ENCODE measurements around the gene GATAD2B. TPM values are rescaled to one million over a fixed set of nuclear protein-coding genes. Genes with fewer than 3 reads are reported as not detected.
"Not testable (repeated sequence)": the region's sequence is repeated elsewhere in the genome, so short reads cannot be mapped to it uniquely, and the experiment has no call there.

The GATAD2B gene
- total and polyA plus RNA-seq, 5 experiments from 2014 or later: 4.4 to 120 (median 5.3) TPM

- Mint-ChIP-seq H3K36me3 (peaks cover 0 to 32% (median 0%) of the 10 kb centered on the region in 3 donors), H3K27me3 (no peaks in the 10 kb centered on the region), H3K27ac (peak overlapping the region; percentile 44 to 89 (median 76)), H3K9me3 (no peaks in the 10 kb centered on the region), H3K4me3 (no peak overlapping the region), H3K4me1 (peaks cover 11 to 29% (median 14%) of the 10 kb centered on the region in 4 donors)
- POLR2A ChIA-PET: interaction anchor here (2.9 to 12.6 kb wide), 2 partner anchors 12 to 17 kb away, joined by 11 to 211 read pairs; partner anchors contain the start of gene DENND4B
- no peak for DNase-seq
- ATAC-seq: no peak
Observed at GRCh38 chr1:153928245-153928644, 5.5 kb upstream of the GATAD2B start.

GRCh38 chr1:153926405-153926804 is 3.6 kb upstream of the GATAD2B start:
- peaks cover 0 to 2% (median 0%) of the 10 kb centered on the region in 9 donors for H3K9me3 Mint-ChIP-seq
- peaks cover 15 to 36% (median 20%) of the 10 kb centered on the region in 4 donors for H3K4me1 Mint-ChIP-seq
- peaks cover 0 to 17% (median 0%) of the 10 kb centered on the region in 3 donors for H3K36me3 Mint-ChIP-seq
- H3K27me3 Mint-ChIP-seq: peaks cover 0 to 3% (median 0%) of the 10 kb centered on the region in 5 donors
- no peak for ATAC-seq
- no peak overlapping the region for H3K4me3 Mint-ChIP-seq
- POLR2A ChIA-PET: interaction anchor here (0.7 to 12.6 kb wide), 4 partner anchors 19 to 417 kb away, joined by 3 to 211 read pairs (median 4); partner anchors contain the start of genes DENND4B and RPS27
- DNase-seq: no peak
- peak overlapping the region in 1 of 10 donors; percentile 61 for H3K27ac Mint-ChIP-seq

- Mint-ChIP-seq H3K9me3 (peaks cover 0 to 2% (median 0%) of the 10 kb centered on the region in 9 donors), H3K27ac (peak overlapping the region; percentile 93 to 99 (median 97)), H3K36me3 (peaks cover 0 to 23% (median 0%) of the 10 kb centered on the region in 3 donors), H3K27me3 (peaks cover 0 to 3% (median 0%) of the 10 kb centered on the region in 5 donors), H3K4me1 (peaks cover 27 to 62% (median 50%) of the 10 kb centered on the region in 4 donors), H3K4me3 (peak overlapping the region; percentile 80 to 97 (median 94))
- POLR2A ChIA-PET: interaction anchor here (0.5 to 12.6 kb wide), 26 partner anchors 11 to 298 kb away, joined by 3 to 211 read pairs (median 4); partner anchors contain the start of genes CREB3L4, CRTC2, DENND4B and JTB
- DNase-seq (peak in 5 of 10 donors; percentile 23 to 57 (median 52)), ATAC-seq (peak; percentile 1 to 26)
Observed at GRCh38 chr1:153922076-153922971, 448 bp downstream of the GATAD2B start.

- H3K4me1 Mint-ChIP-seq: peaks cover 27 to 64% (median 53%) of the 10 kb centered on the region in 4 donors
Observed at GRCh38 chr1:153921803-153922075, 1.0 kb downstream of the GATAD2B start.

GRCh38 chr1:153921080-153921802 is 1.5 kb downstream of the GATAD2B start:
- H3K27ac Mint-ChIP-seq: peak overlapping the region; percentile 79 to 98 (median 94)
- H3K36me3 Mint-ChIP-seq: peaks cover 0 to 27% (median 0%) of the 10 kb centered on the region in 3 donors
- H3K9me3 Mint-ChIP-seq: peaks cover 0 to 2% (median 0%) of the 10 kb centered on the region in 9 donors
- no peak for DNase-seq
- POLR2A ChIA-PET: interaction anchor here (0.7 to 12.6 kb wide), 11 partner anchors 10 to 300 kb away, joined by 3 to 211 read pairs (median 7); partner anchors contain the start of genes CREB3L4, CRTC2, DENND4B and JTB
- ATAC-seq: no peak
- H3K4me3 Mint-ChIP-seq: peak overlapping the region; percentile 80 to 97 (median 92)
- H3K4me1 Mint-ChIP-seq: peaks cover 28 to 66% (median 56%) of the 10 kb centered on the region in 4 donors
- H3K27me3 Mint-ChIP-seq: peaks cover 0 to 3% (median 0%) of the 10 kb centered on the region in 5 donors

More at GRCh38 chr1:153921803-153922075, 1.0 kb downstream of the GATAD2B start:
- H3K9me3 Mint-ChIP-seq: peaks cover 0 to 2% (median 0%) of the 10 kb centered on the region in 9 donors
- H3K27me3 Mint-ChIP-seq: peaks cover 0 to 3% (median 0%) of the 10 kb centered on the region in 5 donors
- H3K4me3 Mint-ChIP-seq: peak overlapping the region; percentile 80 to 97 (median 92)
- peak overlapping the region; percentile 79 to 98 (median 94) for H3K27ac Mint-ChIP-seq
- H3K36me3 Mint-ChIP-seq: peaks cover 0 to 25% (median 0%) of the 10 kb centered on the region in 3 donors
- POLR2A ChIA-PET: interaction anchor here (0.6 to 12.6 kb wide), 16 partner anchors 11 to 299 kb away, joined by 3 to 211 read pairs (median 4); partner anchors contain the start of genes CREB3L4, CRTC2, DENND4B and JTB
- no peak for ATAC-seq
- DNase-seq: peak in 2 of 10 donors; percentile 7 to 15

GRCh38 chr1:153919876-153920852 is 2.6 kb downstream of the GATAD2B start:
- DNase-seq (peak in 3 of 10 donors; percentile 31 to 39 (median 33)), ATAC-seq (no peak)
- Mint-ChIP-seq H3K36me3 (peaks cover 0 to 36% (median 0%) of the 10 kb centered on the region in 3 donors), H3K4me3 (peak overlapping the region; percentile 80 to 97 (median 92)), H3K27me3 (peaks cover 0 to 3% (median 0%) of the 10 kb centered on the region in 5 donors), H3K4me1 (peaks cover 30 to 67% (median 62%) of the 10 kb centered on the region in 4 donors), H3K27ac (peak overlapping the region; percentile 17 to 97 (median 86)), H3K9me3 (peaks cover 0 to 2% (median 0%) of the 10 kb centered on the region in 9 donors)
- POLR2A ChIA-PET: interaction anchor here (0.8 to 12.6 kb wide), 7 partner anchors 11 to 137 kb away, joined by 3 to 211 read pairs (median 7); partner anchors contain the start of genes CRTC2, DENND4B, JTB and RPS27

GRCh38 chr1:153916297-153916696 is 6.5 kb downstream of the GATAD2B start:
- peaks cover 24 to 79% (median 71%) of the 10 kb centered on the region in 4 donors for H3K4me1 Mint-ChIP-seq
- DNase-seq (no peak), ATAC-seq (no peak)
- H3K27ac Mint-ChIP-seq: peak overlapping the region in 5 of 10 donors; percentile 4 to 81 (median 31)
- POLR2A ChIA-PET: interaction anchor here (1.2 kb wide), 1 partner anchor 28 kb away, joined by 5 read pairs; no protein-coding TSS in a partner anchor
- H3K4me3 Mint-ChIP-seq: peak overlapping the region in 2 of 10 donors; percentile 0 to 10
- no peaks in the 10 kb centered on the region for H3K27me3 Mint-ChIP-seq
- no peaks in the 10 kb centered on the region for H3K9me3 Mint-ChIP-seq
- H3K36me3 Mint-ChIP-seq: peaks cover 0 to 47% (median 2%) of the 10 kb centered on the region in 3 donors

- Mint-ChIP-seq H3K9me3 (no peaks in the 10 kb centered on the region), H3K4me3 (peak overlapping the region in 4 of 10 donors; percentile 14 to 49 (median 40)), H3K27ac (peak overlapping the region in 8 of 10 donors; percentile 11 to 65 (median 28)), H3K4me1 (peaks cover 10 to 54% (median 43%) of the 10 kb centered on the region in 4 donors), H3K36me3 (peaks cover under 1 to 41% (median 2%) of the 10 kb centered on the region in 3 donors), H3K27me3 (no peaks in the 10 kb centered on the region)
- POLR2A ChIA-PET: no interaction called here
- ATAC-seq (no peak), DNase-seq (no peak)
Observed at GRCh38 chr1:153912349-153912748, 10.4 kb downstream of the GATAD2B start.

GRCh38 chr1:153910560-153910959 is 12.2 kb downstream of the GATAD2B start:
- H3K9me3 Mint-ChIP-seq, DNase-seq, H3K27me3 Mint-ChIP-seq, ATAC-seq: not testable (repeated sequence)
- Mint-ChIP-seq H3K4me1 (peaks cover 13 to 60% (median 47%) of the 10 kb centered on the region in 4 donors), H3K27ac (peak overlapping the region in 2 of 10 donors; percentile 9 to 43), H3K4me3 (peak overlapping the region in 3 of 10 donors; percentile 6 to 49 (median 32)), H3K36me3 (peaks cover 4 to 43% (median 7%) of the 10 kb centered on the region in 3 donors)
- POLR2A ChIA-PET: interaction anchor here (1.2 kb wide), 1 partner anchor 11 kb away, joined by 4 read pairs; no protein-coding TSS in a partner anchor

- no peak for DNase-seq
- Mint-ChIP-seq H3K36me3 (peaks cover 4 to 51% (median 7%) of the 10 kb centered on the region in 3 donors), H3K27me3 (no peaks in the 10 kb centered on the region), H3K4me3 (peak overlapping the region in 1 of 10 donors; percentile 6), H3K4me1 (peaks cover 13 to 62% (median 49%) of the 10 kb centered on the region in 4 donors), H3K9me3 (no peaks in the 10 kb centered on the region), H3K27ac (peak overlapping the region in 4 of 10 donors; percentile 1 to 62 (median 36))
- POLR2A ChIA-PET: no interaction called here
- ATAC-seq: no peak
Observed at GRCh38 chr1:153908071-153908470, 14.7 kb downstream of the GATAD2B start.
